SIG-M5 treated with dmso at 0.1 percent for 504 hours (cell line): Measurements from ENCODE around the gene SRL.

ENCODE experiments used
- DNase-seq: peaks from one replicate; lab custom pipeline; 2025; ENCODE audit not compliant: unreplicated experiment; lab: John Stamatoyannopoulos, UW

SRL gene

DNA sequence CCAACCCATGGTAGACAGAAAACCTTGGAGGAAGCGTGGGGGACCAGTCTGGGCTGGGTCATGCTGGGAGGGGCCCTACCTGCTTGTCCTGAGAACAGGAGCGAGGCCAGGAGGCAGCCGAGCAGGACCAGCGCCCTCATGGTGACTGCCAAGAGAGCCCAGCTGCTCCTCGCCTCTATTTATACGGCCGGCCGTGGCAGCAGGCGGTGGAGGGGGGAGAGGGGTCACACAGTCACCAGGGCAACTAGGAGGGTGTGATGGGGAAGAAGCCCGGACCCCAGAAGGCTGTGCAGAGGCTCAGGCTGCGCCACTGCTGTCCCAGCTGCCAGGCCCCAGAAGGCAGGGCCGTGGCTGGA, at the start of gene SRL:
Gene SRL (minus strand): TSS at position 153 of the 356 bp plus-strand sequence. CDS start 13 bp downstream, at position 140.
- DNase-seq, result no peak

DNA sequence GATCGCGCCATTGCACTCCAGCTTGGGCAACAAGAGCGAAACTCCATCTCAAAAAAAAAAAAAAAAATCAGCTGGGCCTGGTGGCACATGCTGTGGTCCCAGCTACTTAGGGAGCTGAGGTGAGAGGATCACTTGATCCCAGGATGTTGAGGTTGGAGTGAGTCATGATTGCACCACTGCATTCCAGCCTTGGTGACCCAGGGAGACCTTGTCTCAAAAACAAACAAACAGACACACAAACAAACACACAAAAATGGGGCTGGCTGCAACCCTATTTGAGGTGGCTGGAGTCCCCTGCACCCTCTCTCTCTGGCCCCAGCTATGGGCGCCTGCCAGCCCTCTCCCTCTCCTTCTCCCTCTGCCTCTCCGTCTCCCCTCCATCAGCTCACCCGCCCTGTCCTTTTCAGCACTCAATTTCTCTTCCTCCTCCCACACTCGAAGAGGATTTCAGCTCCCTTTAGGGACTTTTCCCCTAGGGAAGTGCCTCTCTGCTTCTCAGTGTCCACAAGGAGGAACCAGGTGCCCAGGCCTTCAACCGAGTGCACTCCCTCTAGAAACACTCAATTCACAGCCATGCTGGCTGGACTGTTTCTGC, 48.5 kb upstream of the SRL start:
- no peak for DNase-seq

DNA sequence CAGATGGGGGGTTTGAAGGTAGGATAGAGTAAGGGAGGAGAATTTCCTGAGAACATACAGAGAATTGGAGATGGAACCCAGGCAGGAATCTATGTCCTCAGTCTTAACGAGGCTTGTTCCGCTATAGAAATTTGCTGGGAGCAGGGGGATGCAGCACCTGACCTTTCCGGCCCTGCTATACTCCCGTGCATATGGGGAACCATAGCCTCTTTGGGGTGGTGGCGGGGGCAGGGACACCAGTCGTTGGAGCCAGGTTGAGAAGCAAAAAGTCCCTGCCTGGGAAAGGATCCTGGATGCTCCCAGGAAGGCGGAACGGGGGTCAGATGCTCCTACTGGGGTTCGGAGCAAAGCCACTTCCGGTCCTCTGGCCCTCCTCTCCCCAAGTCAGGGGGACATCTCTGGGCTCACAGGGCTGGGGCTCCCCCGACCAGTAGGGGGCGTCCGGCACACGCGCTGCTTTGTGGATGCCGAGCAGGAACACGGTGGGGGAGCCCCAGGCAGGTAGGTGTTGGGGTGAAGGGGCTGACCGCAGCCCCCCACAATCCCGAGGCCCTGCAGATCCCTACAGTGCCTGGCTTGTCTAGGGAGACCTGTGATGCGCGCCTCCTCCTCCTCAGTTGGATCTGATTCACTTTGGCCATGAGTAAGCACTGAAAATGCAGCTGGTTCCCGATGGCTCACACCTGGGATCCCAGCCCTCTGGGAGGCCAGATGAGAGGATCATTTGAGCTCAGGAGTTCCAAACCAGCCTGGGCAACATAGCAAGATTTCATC, 46.5 kb upstream of the SRL start:
- DNase-seq, result peak; percentile 50

DNA sequence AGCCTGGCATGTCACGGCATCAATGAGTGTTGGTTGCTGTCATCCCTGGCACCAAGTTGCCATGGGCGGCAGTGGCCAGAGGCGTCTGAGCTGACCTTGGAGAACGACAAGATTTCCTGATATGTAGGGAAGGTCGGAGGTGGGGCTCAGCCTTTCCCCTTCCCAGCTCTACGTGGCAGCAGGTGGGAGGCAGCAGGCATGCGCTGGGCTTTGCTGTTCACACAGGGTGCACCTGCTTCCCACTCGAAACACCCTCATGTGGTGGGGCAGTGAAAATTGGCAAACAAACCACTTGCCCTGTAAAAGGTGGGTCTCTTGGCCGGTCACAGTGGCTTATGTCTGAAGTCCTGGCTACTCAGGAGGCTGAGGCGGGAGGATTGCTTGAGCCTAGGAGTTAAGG, 43.3 kb upstream of the SRL start:
- no peak for DNase-seq

DNA sequence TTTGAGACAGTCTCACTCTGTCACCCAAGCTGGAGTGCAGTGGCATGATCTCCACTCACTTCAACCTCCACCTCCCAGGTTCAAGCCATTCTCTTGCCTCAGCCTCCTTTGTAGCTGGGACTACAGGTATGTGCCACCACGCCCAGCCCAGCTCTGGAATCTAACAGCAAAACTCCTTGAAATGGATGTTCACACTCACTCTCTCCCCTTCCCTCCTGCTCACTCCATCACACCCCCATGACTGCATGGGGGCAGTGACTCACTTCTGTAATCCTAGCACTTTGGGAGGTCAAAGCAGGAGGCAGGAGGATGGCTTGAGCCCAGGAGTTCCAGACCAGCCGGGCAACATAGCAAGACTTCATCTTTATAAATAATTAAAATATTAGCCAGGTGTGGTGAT, 42.1 kb upstream of the SRL start:
- no peak for DNase-seq

DNA sequence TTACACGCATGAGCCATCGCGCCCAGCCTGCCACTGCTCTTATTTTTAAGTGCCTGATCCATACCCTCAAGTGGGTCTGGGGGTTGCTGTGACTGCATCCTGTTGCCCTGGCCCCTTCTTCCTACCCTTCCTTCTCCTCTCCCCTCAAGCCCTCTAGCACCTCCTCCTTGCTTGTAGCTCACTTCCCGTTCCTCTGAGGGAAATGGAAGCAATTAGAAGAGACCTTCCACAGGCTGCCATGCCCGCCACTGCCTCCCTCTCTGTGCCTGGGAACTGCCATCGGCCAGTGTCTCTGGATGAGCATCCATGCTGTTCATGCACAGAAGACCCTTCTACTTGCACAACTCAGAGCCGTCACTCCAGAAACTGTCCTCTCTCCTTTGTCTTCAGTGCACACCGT, 41.6 kb upstream of the SRL start:
- DNase-seq, result peak; percentile 24

DNA sequence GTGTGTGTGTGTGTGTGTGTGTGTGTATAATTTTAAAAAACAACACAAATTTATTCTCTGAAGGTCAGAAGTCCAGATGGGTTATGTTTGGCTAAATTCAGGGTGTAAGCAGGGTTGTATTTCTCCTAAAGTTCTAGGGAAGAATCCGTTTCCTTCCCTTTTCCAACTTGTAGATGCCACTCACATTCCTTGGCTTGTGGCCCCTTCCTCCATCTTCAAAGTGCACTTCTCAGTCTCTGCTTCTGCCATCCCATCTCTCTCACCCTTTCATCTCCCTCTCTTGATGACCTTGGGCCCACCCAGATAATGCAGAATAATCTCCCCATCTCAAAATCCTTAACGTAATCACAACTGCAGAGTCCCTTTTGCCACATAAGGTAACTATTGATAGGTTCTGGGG, 38.7 kb upstream of the SRL start:
- DNase-seq, result no peak

DNA sequence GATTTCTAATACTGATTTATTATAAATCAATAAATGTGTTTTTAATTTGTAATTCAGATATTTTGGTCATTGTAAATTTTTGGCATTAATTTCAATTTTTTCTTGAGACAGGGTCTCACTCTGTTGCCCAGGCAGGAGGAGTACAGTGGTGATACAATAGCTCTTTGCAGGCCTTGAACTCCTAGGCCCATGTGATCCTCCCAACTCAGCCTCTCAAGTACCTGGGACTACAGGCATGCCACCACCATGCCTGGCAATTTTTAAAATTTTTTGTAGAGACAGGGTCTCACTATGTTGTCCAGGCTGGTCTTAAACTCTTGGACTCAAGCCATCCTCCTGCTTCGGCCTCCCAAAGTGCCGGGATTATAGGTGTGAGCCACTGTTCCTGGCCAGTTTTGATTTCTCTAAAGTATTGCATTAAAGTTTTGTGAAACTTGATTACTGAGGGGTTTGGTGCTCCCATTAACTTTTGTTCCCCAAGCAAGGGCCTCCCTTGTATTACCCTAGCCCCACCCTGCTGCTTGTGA, 36.2 kb upstream of the SRL start:
- no peak for DNase-seq

DNA sequence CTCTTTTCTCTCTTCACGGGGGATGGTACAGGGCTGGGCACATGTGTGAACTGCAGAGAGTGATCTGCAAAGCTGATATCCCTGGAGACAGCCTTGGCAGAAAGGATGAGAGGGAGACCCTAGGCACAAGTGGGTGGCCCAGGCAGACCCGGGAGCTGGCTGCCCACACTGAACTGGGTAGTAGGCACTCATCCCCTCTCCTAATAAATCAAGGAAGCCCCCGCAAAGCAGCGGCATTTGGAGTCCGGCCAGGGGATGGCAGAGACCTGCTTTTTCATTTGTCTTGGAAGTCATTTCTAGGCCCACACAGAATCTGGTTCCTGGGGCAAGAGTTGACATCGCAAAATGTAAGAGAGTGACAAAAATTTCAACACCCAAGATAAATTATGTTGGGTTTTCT, 34.0 kb upstream of the SRL start:
- DNase-seq, result no peak

DNA sequence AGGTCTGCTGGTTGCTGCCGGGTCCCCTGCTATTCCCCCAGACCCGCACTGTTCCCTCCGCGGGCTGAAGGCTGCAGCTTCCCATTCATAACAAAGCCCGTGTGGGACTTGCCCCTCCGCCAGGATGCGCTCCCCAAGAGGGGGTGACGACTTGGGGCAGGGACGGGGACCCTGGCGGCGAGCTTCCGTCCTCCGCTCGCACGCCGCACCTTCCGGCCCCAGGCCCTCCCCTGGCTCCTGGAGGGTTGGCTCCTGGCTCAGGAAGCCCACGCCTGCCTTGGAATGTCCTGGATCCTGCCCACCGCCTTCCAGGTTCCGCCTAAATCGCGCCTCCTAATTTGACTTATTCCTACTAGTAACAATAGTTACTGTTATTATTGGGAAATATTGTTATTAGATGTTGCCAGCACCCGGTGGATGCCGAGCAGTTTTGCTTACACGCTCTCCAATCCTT, 32.0 kb upstream of the SRL start:
- DNase-seq, result peak; percentile 54

DNA sequence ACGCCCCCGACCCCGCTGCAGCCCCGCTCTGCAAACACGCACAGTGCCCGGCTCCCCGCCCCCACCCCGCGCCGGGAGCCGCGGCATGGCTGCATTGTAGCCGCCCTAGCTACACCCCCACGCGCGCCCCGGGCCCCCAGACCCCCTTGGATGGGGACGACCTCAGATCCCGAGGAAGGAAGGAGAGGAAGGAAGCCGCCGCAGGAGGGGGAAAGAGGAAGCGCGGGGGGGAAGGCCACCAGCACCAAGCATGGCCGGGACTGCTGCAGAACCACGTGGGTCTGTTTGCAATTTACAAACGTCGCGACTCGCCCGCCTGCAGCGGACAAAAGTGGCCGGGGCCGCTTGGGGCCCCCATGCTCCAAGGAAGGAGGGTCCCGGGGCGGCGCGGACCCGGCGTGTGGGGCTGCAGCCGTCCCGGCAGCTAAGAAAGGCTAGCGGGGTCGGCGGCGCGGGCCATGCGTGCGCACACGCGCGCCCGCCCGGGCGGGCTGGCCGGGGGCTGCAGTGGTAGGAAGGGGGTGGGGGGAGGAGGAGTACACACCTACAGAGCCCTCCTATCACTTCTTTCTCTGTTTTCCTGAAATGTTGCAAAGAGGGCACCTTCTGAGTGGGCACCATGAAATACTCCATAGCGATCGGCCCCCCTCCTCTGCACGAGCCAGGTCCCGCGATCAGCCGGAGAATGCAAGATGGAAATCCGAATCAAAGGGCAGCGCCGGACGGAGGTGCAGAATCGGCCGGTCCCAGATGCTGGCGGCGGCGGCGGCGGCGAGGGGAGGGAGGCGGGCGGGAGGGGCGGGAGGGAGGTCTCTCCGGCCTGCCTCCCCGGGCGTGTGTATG, 30.5 kb upstream of the SRL start:
- DNase-seq, result peak; percentile 53

DNA sequence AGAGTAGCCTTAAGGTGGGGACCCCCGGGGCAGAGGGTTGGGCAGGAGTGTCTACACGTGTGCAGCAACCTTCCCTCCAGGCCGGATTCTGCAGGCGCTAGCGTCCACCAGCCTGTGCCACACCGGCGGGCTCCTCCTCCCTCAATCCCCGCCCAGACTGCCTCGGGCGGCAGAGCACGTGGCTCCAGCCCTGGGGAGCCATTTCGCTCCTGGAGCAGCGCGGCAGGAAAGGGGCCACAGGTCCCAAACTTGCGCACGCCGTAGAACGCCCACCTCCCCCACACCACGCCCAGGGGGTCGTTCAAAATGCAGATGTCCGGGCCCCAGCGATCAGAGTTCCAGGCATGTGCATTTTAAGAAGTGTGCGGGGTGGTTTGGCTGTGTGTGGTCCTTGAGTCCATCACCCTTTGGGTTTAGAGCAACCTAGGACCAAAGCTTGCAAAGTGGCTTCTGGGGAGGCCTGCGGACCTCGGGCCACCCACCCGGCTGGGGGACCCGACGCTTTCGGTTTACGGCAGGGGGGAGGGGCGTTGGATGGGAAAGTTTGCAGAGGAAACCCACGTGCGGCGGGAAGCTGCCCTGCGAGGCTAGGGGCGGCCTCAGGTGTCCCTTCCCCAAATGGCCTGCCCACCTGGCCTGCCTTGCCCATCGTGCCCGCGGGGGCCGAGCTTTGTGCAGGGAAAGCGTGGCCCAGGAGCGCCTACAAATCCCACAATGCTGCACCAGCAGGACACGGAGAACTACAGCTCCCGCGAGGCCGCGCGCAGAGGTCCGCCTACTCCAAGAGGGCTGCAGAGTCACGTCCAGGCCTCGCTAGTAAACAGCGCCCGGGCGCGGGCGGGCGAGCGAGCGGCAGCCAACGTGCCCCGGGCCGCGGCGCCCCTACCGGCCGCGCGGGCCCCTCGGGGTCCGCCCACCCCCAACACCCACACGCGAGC, 29.6 kb upstream of the SRL start:
- DNase-seq, result peak; percentile 92

DNA sequence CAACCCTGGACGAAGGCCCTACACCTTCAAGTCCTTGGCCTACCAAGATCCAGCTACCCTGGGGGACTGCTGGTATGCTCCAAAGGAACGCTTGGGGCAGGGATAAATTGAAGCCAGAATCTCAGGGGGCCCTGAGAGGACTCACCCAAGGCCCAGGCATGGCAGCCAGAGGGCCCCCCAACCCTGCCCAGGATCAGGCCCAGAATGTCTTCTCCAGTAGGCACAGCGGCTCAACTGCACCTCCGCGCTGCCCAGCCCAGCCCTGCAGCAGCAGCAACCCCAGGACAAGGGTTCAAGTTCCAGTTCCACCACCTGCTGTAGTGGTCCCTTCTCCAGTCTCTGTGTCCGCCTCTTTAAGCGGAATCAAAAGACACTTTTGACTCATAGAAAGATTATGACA, 28.7 kb upstream of the SRL start:
- DNase-seq, result no peak

DNA sequence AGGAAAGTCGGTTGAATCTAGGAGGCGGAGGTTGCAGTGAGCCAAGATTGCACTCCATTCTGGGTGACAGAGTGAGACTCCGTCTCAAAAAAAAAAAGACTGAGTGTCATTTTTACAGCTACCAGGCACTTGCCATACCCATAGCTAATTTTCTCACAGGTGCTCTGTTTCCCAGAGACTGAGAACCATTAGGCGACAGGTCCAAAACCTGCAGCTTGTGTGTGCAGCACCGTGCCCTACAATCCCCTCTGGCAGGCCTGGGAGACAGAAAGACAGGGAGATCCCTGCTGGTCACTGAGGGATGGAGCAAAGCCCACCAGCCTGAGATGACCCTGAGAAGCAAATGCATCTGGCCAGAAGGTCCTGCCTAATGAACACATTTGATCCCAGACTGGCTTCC, 28.2 kb upstream of the SRL start:
- DNase-seq, result no peak

DNA sequence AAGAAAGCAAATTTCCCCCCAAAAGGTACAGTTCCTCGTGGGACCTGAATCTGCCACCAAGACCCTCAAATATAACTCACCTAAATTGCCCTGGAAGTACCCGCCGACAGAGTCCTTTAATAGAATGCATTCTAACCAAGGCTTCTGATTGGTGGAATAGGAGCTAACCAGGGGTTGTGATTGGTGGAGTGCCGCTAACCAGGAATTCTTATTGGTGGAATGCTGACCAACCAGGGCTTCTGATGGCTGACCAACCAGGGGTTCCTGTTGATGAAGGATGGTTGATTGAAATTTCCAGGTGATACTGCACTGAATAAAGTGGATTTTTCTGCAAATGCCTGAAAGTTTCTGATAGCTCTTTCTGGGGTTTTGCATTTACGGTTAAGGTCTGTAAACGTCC, 24.5 kb upstream of the SRL start:
- no peak for DNase-seq

DNA sequence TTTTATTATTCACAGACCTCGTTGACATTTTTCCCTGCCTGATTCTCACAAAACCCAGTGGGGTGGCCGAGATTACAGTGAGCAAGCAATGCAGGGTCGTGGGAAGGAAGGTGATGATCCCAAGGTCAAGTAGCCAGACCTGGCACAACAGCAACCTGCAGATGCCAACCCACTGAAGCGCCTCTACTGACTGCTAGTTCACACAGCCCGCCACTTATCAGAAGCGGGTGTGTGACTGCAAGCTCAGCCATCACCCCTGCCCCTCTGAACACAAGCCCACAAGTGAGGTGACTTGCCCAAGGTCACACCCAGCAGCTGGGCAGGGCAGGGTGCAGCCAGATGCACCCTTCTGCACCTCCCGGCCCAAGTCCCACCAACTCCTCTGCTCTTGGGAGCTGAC, 23.8 kb upstream of the SRL start:
- DNase-seq, result no peak

DNA sequence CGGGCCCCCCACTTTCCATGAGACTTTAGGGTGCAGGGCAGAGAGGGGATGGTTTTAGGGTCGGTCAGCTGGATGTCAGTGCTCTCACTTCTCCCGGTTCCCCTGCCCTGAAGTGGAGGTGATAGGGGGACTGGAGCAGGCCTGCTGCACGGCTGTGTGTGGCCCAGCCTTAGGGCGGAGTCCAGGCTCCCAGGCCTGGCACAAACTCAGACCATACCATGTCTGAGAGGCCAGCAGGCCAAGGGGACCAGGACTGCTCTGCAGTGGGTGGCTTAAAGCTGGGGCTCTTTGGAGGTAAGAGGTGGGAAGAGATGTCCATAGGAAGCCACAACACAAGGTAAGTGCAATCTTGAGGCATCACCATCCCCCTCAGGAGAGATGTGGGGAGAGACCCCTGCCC, 22.7 kb upstream of the SRL start:
- no peak for DNase-seq

DNA sequence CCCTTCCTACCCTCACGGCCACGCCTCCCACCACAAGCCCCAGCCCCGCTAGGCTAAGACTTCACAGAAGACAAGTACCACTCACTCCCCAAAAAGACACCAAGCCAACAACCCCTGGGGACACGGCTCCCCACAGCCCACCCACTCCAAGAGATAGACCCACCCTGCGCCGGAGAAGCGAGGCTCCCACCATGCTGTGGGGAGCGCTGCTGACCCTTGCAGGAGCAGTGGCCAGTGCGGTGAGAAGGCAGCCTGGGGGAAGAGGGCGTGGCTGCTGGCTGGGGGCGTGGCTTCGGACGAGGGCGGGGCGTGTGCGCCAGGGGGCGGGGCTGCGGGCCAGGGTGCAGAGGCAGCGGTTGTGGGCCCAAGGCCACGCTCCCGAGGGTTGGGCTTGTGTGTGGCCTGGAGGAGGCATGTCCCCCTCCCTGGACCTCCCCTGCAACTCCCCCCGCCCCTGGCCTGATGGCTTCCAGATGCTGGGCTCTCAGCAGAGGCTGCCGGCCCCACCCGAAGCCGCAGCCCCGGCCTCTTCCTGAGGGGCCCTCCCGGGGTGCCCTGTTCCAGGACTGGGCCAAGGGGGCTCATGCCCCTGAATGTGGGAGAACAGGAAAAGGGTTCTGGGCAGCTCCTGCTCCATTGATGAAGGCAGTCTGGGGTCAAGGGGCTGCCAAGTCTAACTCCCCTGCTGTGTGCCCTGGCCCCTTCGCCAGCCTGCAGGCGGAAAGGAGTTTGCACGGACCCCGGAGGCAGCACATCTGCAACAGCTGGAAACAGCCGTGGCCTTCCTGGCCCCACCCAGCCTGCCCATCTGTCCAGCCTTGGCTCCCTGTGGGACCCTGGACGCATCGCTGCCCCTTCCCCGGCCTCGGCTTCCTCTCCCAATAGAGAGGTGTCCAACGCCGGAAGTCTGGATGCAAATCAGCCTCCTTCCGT, 21.9 kb upstream of the SRL start:
- no peak for DNase-seq

DNA sequence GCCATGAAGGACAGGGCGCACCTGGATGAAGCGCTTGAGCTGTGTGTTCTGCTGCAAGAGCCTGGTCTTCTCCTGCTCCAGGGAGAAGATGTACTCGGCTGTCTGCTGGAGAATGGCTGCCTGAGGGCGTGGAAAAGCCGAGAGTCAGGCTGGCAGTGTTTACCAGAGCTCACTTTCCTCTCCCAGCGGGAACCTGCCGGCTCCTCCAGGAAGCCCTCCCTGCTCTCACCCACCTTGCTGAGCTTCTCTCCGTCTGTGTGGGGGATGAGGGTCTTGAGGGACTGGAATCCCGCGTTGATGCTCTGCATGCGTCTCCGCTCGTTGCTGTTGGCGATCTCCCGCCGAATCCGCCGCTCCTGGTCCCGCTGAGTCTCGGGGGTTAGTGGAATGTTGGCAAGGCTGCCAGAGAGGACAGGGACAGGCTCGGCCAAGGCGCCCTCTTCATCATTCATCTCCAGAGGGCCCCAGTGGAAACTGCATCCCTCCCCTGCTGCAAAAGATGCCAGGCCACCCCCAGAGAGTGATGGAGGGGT, 20.5 kb upstream of the SRL start:
- DNase-seq, result no peak
